ENCODE data around the gene CLUH.

Gene CLUH

DNA sequence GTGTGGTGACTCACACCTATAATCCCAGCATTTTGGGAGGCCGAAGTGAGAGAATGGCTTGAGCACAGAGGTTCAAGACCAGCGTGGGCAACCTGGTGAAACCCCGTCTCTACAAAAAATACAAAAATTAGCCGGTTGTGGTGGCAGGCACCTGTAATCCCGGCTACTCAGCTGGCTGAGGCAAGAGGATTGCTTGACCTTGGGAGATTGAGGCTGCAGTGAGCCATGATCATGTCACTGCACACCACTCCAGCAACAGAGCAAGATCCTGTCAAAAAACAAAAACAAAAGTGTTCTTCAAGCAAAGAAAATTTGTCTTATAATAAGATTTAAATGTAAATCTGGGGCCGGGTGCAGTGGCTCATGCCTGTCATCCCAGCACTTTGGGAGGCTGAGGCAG lies 66.6 kb downstream of the CLUH start:
- Histone ChIP-seq H3K9ac (ENCODE audit: low read length) (no peak overlapping the region), H3K79me2 (ENCODE audit: low read length) (peaks cover 5% of the 10 kb centered on the region; the same call in 1 of the 2 replicates), H2AFZ (ENCODE audit: low read depth, low read length) (no peak overlapping the region), H3K4me2 (ENCODE audit: low read length) (no peak overlapping the region), H3K27ac (ENCODE audit: low read length) (no peak overlapping the region), H3K4me1 (ENCODE audit: low read length) (no peaks in the 10 kb centered on the region), H4K20me1 (ENCODE audit: insufficient read depth, low read length) (peaks cover 4% of the 10 kb centered on the region; the same call in 1 of the 2 replicates), H3K27me3 (ENCODE audit: low read depth, low read length) (no peaks in the 10 kb centered on the region), H3K4me3 (ENCODE audit: low read length) (no peak overlapping the region), H3K9me3 (ENCODE audit: insufficient read depth, low read length) (no peaks in the 10 kb centered on the region), H3K36me3 (replicated peaks; ENCODE audit: low read depth, low read length) (no peaks in the 10 kb centered on the region)
- TF ChIP-seq, protein P1, sequence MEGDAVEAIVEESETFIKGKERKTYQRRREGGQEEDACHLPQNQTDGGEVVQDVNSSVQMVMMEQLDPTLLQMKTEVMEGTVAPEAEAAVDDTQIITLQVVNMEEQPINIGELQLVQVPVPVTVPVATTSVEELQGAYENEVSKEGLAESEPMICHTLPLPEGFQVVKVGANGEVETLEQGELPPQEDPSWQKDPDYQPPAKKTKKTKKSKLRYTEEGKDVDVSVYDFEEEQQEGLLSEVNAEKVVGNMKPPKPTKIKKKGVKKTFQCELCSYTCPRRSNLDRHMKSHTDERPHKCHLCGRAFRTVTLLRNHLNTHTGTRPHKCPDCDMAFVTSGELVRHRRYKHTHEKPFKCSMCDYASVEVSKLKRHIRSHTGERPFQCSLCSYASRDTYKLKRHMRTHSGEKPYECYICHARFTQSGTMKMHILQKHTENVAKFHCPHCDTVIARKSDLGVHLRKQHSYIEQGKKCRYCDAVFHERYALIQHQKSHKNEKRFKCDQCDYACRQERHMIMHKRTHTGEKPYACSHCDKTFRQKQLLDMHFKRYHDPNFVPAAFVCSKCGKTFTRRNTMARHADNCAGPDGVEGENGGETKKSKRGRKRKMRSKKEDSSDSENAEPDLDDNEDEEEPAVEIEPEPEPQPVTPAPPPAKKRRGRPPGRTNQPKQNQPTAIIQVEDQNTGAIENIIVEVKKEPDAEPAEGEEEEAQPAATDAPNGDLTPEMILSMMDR (IDR thresholded peaks at IDR 0.05; ENCODE audit: low read depth, low read length): no peak
- no peak for TF ChIP-seq EZH2phosphoT487 (IDR thresholded peaks at IDR 0.05; ENCODE audit: low read depth)
